HG03575 (cell line): ENCODE measurements around the gene PPP1R12A.

Source experiments
- ATAC-seq: cut with Tn5 transposase; IDR thresholded peaks from one replicate; pipeline ENCODE4 v1.9.1; 2021; ENCODE audit not compliant: unreplicated experiment, insufficient number of reproducible peaks, low FRiP score; ENCODE audit errors: extremely low read depth

Gene PPP1R12A

GRCh38 chr12:79857675-79858074 lies 77.2 kb downstream of the PPP1R12A start:
- no peak for ATAC-seq

DNA sequence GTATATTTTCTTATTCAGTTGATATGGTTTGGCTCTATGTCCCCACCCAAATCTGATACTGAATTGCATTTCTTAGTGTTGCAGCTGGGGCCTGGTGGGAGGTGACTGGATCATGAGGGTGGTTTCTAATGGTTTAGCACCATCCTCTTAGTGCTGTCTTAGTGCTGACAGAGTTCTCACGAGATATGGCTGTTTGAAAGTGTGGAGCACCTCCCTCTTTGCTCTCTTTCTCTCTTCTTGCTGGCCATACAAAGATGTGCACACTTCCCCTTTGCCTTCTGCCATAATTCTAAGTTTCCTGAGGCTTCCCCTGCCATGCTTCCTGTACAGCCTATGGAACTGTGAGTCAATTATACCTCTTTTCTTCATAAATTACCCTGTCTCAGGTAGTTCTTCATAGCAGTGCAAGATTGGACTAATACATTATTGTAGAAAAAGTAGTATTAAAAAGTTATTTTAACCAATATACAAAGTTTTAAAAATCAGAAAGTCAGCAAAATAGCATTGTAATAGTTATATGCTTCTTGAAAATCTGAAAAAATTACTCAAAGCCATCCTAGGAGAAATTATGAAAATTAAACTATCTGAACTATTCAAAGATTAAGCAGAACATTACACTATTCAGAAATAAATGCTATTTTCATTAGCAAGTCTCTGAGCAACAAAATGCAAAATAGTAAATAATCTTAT lies 84.1 kb downstream of the PPP1R12A start:
- ATAC-seq, result no peak

DNA sequence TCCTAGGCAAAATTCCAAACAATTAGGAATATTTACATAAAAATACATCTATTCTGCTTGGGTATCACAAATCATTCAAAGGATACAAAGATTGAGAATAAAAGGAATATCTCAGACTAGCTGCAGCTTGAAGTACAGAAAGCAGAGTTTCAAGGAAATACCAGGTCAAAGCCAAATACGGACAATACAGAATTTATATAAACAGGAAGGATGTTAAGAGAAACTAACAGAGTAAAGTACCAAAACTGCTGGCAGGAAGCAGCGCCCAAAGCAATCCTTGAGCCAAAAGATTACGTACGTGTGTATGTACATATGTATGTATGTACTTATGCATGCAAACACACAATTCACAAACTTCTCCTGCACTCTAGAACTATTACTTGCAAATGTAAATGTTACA lies 86.6 kb downstream of the PPP1R12A start:
- ATAC-seq, result no peak

- no peak for ATAC-seq
These were observed 87.5 kb downstream of the PPP1R12A start for GRCh38 chr12:79847417-79847816.

DNA sequence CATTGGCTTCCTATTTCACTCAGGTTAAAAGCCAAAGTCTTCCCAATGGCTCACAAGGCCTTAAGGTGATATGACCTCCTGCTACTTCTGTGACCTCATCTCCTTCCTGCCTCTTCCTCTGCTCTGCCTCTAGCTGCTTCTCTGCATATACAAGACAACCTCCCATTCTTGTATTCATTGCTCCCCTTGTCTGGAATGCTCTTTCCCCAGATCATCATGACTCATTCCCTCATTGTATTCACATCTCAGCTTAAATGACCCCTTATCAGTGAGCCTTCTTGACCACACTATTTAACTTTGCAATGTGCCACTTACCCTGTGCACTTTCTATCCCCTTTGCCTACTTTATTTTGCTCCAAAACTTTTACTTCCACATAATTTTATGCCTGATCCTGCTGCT lies 90.2 kb downstream of the PPP1R12A start:
- ATAC-seq, result no peak

- ATAC-seq, result no peak
These were observed 90.9 kb downstream of the PPP1R12A start for GRCh38 chr12:79843978-79844377.

DNA sequence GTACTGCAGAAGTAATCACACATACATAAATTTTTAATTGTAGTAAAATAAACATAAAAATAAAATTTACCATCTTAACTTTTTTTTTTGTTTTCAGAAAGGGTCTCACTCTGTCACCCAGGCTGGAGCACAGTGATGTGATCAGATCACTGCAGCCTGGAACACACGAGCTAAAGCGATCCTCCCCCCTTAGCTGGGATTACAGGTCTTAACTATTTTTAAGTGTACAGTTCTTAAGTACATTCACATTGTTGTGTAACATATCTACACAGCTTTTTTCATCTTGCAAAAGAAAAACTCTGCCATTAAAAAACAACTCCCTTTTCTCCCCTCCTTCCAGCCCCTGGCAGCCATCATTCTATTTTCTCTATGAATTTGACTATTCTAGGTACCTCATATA lies 92.3 kb downstream of the PPP1R12A start:
- ATAC-seq, result no peak

- no peak for ATAC-seq
These were observed 93.0 kb downstream of the PPP1R12A start for GRCh38 chr12:79841878-79842265.

- ATAC-seq, result no peak
These were observed 93.5 kb downstream of the PPP1R12A start for GRCh38 chr12:79841248-79841877.

- ATAC-seq, result no peak
These were observed 96.5 kb downstream of the PPP1R12A start for GRCh38 chr12:79838359-79838758.

DNA sequence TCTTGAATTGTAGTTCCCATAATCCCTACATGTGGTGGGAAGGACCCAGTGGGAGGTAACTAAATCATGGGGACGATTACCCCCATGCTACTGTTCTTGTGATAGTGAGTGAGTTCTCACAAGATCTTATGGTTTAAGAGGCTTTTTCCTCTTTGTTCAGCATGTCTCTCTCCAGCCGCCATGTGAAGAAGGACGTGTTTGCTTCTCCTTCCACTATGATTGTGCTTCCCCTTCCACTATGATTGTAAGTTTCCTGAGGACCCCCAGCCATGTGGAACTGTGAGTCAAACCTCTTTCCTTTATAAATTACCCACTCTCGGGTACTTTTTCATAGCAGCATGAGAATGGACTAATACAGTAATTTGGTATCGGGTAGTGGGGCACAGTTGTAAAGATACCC lies 97.3 kb downstream of the PPP1R12A start:
- ATAC-seq, result no peak

DNA sequence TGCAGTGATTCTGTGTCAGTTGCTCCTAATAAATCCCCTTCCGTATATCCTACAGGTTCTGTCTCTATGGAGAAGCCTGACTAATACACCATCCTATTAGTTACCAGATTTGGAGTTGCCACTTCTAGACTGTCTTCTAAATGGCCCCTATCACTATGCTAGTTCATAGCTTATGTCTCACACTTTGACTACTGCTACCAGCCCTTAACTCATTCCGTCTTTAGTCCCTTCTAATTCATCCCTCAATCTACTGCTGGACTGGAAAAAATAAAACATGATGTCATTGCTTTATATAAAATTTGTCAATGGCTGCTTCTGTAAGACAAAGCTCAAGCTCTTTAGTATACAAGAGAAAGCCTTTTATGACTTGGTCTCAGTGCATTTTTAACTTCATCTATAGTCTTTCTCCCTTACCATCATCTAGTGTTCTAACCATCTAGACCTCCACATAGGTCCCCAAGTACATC lies 99.5 kb downstream of the PPP1R12A start:
- no peak for ATAC-seq

- ATAC-seq, result no peak
These were observed 100.1 kb downstream of the PPP1R12A start for GRCh38 chr12:79834712-79835376.

- ATAC-seq, result no peak
These were observed 104.5 kb downstream of the PPP1R12A start for GRCh38 chr12:79830440-79830839.

DNA sequence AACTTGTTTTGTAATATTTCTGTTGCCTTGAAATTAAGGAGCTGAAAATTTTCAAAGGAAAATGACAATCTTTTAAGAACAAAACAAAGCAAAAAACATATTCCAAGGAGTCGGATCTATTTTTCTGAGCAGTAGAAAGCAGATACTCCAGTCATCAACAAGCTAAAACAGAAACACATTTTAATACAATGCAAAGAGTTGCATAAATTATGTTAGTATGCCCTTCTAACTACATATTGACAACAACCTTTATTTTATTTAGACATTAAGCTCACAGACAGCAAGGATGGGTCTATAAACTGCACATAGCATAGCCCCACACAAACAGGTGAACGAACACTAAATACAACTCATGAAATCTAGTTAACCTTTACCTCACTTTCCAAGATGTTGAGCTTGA lies 106.0 kb downstream of the PPP1R12A start:
- no peak for ATAC-seq

DNA sequence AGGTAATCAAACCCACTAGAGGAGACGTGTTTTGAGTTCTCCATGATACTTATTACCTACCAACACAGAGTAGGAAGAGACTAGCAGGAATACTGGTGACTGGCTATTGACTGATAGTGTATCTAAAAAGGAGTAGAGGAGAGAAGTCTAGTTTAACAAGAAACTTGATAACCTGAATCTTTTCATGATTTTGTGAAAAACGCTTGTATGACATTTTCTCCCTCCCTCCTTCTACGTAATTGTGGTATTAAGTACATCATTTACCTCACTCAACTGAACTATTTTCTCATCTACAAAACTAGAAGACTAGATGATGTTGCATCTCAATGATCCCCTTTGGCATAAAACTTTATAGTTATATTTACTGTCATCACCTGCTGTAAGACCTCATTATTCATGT lies 107.4 kb downstream of the PPP1R12A start:
- ATAC-seq, result no peak

DNA sequence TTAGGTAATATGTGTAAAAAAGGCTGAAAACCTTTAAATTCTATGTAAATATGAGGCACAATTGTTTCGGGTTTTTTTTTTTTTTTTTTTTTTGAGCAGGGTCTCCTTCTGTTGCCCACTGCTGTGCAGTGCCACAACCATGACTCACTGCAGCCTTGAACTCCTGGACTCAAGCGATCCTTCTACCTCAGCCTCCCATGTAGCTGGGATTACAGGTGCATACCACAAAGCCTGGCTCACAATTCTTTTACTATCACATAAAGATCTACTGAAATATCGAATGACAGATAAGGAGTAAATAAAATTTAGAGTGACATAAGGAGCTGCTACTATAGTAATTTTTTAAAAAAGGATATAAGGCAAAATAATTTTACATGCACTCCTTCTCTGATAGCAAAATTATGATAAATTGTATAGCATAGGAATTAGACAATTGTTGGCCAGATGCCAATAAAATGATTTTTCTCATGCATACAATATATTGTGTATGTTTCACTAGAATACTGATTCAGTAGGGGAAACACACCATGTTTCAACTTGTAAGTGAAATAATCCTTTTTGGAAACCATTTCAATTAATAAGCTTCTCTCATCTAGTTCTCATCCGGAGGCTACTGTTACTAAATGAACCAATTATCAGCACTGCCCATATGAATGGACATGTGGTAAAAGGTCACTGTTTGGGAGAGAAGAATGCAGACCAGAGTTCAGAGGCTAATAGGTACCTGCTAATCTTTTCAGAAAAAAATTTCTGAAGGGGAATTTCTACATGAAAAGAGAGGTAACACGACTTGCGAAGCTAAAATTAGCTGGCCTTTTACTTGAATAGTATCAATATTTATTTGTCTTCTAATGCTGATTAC lies 108.4 kb downstream of the PPP1R12A start:
- no peak for ATAC-seq

- ATAC-seq, result no peak
These were observed 112.4 kb downstream of the PPP1R12A start for GRCh38 chr12:79822475-79822874.

- ATAC-seq, result no peak
These were observed 116.0 kb downstream of the PPP1R12A start for GRCh38 chr12:79818856-79819255.
